ENCODE results near the gene GSK3B.
A peak's percentile ranks its signal among the peaks of the same experiment; 100 is the strongest.
"Not testable (repeated sequence)": the region's sequence is repeated elsewhere in the genome, so short reads cannot be mapped to it uniquely, and the experiment has no call there.

GSK3B gene

DNA sequence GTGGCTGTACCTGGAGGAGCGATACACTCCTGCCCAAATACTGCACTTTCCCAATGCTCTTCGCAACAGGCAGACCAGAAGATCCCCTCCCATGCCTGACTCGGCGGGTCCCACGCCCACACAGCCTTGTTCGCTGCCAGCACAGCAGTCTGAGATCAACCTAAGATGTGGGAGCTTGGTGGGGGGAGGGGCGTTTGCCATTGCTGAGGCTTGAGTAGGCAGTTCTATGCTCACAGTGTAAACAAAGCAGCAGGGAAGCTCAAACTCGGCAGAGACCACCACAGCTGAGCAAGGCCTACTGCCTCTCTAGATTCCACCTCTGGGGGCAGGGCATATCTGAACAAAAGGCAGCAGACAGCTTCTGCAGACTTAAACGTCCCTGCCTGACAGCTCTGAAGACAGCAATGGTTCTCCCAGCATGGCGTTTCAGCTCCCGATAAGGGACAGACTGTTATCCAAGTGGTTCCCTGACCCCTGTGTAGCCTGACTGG lies 90.2 kb downstream of the GSK3B start:
- H3K9ac ChIP-seq (ENCODE audit: low read depth, low read length); H3K4me1 ChIP-seq (ENCODE audit: insufficient read depth, low read length); H3K4me3 ChIP-seq (ENCODE audit: low read depth in 1 of 2, low read length in 2 of 2); H3K27me3 ChIP-seq (ENCODE audit: insufficient read depth, low read length, poor library complexity); H3K9me3 ChIP-seq (ENCODE audit: insufficient read depth, low read length, severe bottlenecking); H2AFZ ChIP-seq (ENCODE audit: low read depth, low read length); H3K27ac ChIP-seq (ENCODE audit: low read length); H3K4me2 ChIP-seq (ENCODE audit: insufficient read depth, low read length): not testable (repeated sequence)
- peak; percentile 76 for ATAC-seq (ENCODE audit: insufficient read depth, low read depth)
- DNase-seq, result peak; percentile 53
- Histone ChIP-seq H3K36me3 (ENCODE audit: insufficient read depth, low read length) (peaks cover 22% of the 10 kb centered on the region), H3K79me2 (ENCODE audit: insufficient read depth, low read length) (peaks cover 97% of the 10 kb centered on the region), H4K20me1 (ENCODE audit: insufficient read depth, low read length) (peaks cover 38% of the 10 kb centered on the region)

DNA sequence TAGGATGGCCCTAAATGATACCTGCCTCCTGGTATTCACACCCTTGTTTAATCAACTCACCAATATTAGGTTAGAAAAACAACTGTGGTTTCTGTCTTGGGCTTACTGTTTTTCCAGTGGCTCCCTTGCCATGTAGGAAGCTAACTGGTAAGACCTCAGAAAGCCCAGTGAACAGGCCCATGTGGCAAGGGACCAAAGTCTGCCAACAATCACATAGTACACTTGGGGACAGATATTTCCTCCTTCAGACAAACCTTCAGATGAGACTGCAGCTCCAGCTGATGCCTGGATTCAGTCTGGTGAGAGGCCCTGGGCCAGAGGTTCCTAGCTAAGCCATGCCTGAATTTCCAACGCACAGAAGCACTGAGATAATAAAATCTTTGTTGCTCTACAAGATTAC lies 96.1 kb downstream of the GSK3B start:
- peaks cover 98% of the 10 kb centered on the region for H3K79me2 ChIP-seq (ENCODE audit: insufficient read depth, low read length)
- no peak overlapping the region for H2AFZ ChIP-seq (ENCODE audit: low read depth, low read length)
- H4K20me1 ChIP-seq (ENCODE audit: insufficient read depth, low read length), result peaks cover 32% of the 10 kb centered on the region
- ATAC-seq (ENCODE audit: insufficient read depth, low read depth) (no peak), DNase-seq (no peak)
- H3K4me2 ChIP-seq (ENCODE audit: insufficient read depth, low read length), result no peak overlapping the region
- no peak for TF ChIP-seq EZH2 (IDR thresholded peaks at IDR 0.05; ENCODE audit: borderline replicate concordance, low read depth, low read length, severe bottlenecking)
- TF ChIP-seq, protein P1, sequence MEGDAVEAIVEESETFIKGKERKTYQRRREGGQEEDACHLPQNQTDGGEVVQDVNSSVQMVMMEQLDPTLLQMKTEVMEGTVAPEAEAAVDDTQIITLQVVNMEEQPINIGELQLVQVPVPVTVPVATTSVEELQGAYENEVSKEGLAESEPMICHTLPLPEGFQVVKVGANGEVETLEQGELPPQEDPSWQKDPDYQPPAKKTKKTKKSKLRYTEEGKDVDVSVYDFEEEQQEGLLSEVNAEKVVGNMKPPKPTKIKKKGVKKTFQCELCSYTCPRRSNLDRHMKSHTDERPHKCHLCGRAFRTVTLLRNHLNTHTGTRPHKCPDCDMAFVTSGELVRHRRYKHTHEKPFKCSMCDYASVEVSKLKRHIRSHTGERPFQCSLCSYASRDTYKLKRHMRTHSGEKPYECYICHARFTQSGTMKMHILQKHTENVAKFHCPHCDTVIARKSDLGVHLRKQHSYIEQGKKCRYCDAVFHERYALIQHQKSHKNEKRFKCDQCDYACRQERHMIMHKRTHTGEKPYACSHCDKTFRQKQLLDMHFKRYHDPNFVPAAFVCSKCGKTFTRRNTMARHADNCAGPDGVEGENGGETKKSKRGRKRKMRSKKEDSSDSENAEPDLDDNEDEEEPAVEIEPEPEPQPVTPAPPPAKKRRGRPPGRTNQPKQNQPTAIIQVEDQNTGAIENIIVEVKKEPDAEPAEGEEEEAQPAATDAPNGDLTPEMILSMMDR (IDR thresholded peaks at IDR 0.05; ENCODE audit: borderline replicate concordance, extremely low read depth, low read length, poor library complexity, severe bottlenecking), result no peak
- H3K27ac ChIP-seq (ENCODE audit: low read length), result no peak overlapping the region
- H3K27me3 ChIP-seq (ENCODE audit: insufficient read depth, low read length, poor library complexity), result no peaks in the 10 kb centered on the region
- H3K9ac ChIP-seq (ENCODE audit: low read depth, low read length), result no peak overlapping the region
- no peaks in the 10 kb centered on the region for H3K4me1 ChIP-seq (ENCODE audit: insufficient read depth, low read length)
- H3K9me3 ChIP-seq (ENCODE audit: insufficient read depth, low read length, severe bottlenecking), result no peaks in the 10 kb centered on the region
- H3K36me3 ChIP-seq (ENCODE audit: insufficient read depth, low read length), result peaks cover 38% of the 10 kb centered on the region
- no peak overlapping the region for H3K4me3 ChIP-seq (ENCODE audit: low read depth in 1 of 2, low read length in 2 of 2)

DNA sequence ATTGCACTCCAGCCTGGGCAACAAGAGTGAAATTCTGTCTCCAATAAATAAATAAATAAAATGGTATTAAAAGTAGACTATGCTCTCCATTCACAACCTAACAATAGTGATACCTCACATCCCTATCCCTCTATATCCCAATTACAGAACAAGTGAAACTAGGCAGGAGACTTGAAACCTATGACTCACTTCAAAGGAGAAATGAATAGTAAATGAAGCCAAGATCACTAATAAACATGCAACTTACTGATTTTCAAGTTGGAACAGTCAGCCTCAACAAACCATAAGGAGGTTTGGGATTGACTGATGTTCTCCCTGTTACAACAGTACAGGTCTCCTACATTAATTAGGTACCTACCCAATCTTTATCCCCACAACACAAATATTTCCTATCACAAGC lies 103.4 kb downstream of the GSK3B start:
- Histone ChIP-seq H2AFZ (ENCODE audit: low read depth, low read length) (no peak overlapping the region), H3K27me3 (ENCODE audit: insufficient read depth, low read length, poor library complexity) (no peaks in the 10 kb centered on the region), H3K4me3 (ENCODE audit: low read depth in 1 of 2, low read length in 2 of 2) (no peak overlapping the region), H3K4me2 (ENCODE audit: insufficient read depth, low read length) (no peak overlapping the region), H3K27ac (ENCODE audit: low read length) (no peak overlapping the region), H3K9me3 (ENCODE audit: insufficient read depth, low read length, severe bottlenecking) (peaks cover 4% of the 10 kb centered on the region), H3K36me3 (ENCODE audit: insufficient read depth, low read length) (peaks cover 9% of the 10 kb centered on the region; the same call in 1 of the 2 replicates), H3K9ac (ENCODE audit: low read depth, low read length) (no peak overlapping the region), H4K20me1 (ENCODE audit: insufficient read depth, low read length) (peaks cover 9% of the 10 kb centered on the region; the same call in 1 of the 2 replicates), H3K4me1 (ENCODE audit: insufficient read depth, low read length) (no peaks in the 10 kb centered on the region), H3K79me2 (ENCODE audit: insufficient read depth, low read length) (peaks cover 100% of the 10 kb centered on the region)
- ATAC-seq (ENCODE audit: insufficient read depth, low read depth) (no peak), DNase-seq (no peak)
- TF ChIP-seq, protein P1 (IDR thresholded peaks at IDR 0.05; ENCODE audit: borderline replicate concordance, extremely low read depth, low read length, poor library complexity, severe bottlenecking), result no peak
- TF ChIP-seq EZH2 (IDR thresholded peaks at IDR 0.05; ENCODE audit: borderline replicate concordance, low read depth, low read length, severe bottlenecking), result no peak

DNA sequence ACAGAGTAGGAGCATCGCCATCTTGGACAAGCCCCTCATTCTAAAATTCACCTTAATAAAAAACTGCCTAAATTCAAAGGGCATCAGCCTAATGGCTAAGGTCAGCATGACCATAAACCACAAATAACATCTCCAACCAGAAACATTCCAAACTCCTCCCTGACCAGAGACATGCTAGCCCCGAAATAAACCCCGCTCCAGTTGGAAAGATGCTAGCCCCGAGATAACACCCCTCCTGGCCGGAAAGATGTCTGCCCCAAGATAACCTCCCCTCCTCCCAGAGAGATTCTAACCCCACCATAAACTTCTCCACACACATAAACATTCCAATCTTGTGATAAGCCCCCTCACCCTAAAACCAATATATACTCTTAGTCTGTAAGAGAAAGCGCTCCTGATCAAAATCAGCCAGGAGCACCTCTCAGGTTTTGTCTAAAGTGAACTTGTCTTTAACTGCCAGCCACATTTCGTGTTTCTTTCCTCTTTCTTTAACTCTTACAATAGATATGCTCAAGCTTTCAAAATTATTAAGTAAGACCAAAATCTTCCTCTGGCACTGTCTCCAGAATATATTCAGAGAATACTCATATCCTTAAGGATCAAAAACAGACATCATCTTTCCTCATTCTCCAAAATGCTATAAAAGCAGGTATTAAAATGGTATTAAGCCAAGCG lies 104.1 kb downstream of the GSK3B start:
- Histone ChIP-seq H2AFZ (ENCODE audit: low read depth, low read length) (no peak overlapping the region), H3K4me2 (ENCODE audit: insufficient read depth, low read length) (no peak overlapping the region), H3K79me2 (ENCODE audit: insufficient read depth, low read length) (peaks cover 99% of the 10 kb centered on the region), H3K9me3 (ENCODE audit: insufficient read depth, low read length, severe bottlenecking) (peaks cover 4% of the 10 kb centered on the region), H3K4me3 (ENCODE audit: low read depth in 1 of 2, low read length in 2 of 2) (no peak overlapping the region), H3K4me1 (ENCODE audit: insufficient read depth, low read length) (no peaks in the 10 kb centered on the region), H3K9ac (ENCODE audit: low read depth, low read length) (no peak overlapping the region), H4K20me1 (ENCODE audit: insufficient read depth, low read length) (peaks cover 9% of the 10 kb centered on the region; the same call in 1 of the 2 replicates), H3K27me3 (ENCODE audit: insufficient read depth, low read length, poor library complexity) (no peaks in the 10 kb centered on the region), H3K27ac (ENCODE audit: low read length) (no peak overlapping the region), H3K36me3 (ENCODE audit: insufficient read depth, low read length) (peaks cover 9% of the 10 kb centered on the region; the same call in 1 of the 2 replicates)
- ATAC-seq (ENCODE audit: insufficient read depth, low read depth), result no peak
- DNase-seq, result no peak
- no peak for TF ChIP-seq EZH2 (IDR thresholded peaks at IDR 0.05; ENCODE audit: borderline replicate concordance, low read depth, low read length, severe bottlenecking)
- TF ChIP-seq, protein P1 (IDR thresholded peaks at IDR 0.05; ENCODE audit: borderline replicate concordance, extremely low read depth, low read length, poor library complexity, severe bottlenecking), result no peak

DNA sequence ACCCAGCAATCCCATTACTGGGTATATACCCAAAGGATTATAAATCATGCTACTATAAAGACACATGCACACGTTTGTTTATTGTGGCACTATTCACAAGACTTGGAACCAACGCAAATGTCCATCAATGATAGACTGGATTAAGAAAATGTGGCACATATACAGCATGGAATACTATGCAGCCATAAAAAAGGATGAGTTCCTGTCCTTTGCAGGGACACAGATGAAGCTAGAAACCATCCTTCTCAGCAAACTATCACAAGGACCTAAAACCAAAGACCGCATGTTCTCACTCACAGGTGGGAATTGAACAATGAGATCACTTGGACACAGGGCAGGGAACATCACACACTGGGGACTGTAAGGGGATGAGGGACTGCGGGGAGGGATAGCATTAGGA lies 107.4 kb downstream of the GSK3B start:
- not testable (repeated sequence) for DNase-seq; H2AFZ ChIP-seq (ENCODE audit: low read depth, low read length); H3K4me1 ChIP-seq (ENCODE audit: insufficient read depth, low read length); H3K36me3 ChIP-seq (ENCODE audit: insufficient read depth, low read length); H3K4me3 ChIP-seq (ENCODE audit: low read depth in 1 of 2, low read length in 2 of 2); H3K4me2 ChIP-seq (ENCODE audit: insufficient read depth, low read length); ATAC-seq (ENCODE audit: insufficient read depth, low read depth); H3K9ac ChIP-seq (ENCODE audit: low read depth, low read length); H3K27ac ChIP-seq (ENCODE audit: low read length); H3K27me3 ChIP-seq (ENCODE audit: insufficient read depth, low read length, poor library complexity); H3K9me3 ChIP-seq (ENCODE audit: insufficient read depth, low read length, severe bottlenecking)
- Histone ChIP-seq H4K20me1 (ENCODE audit: insufficient read depth, low read length) (peaks cover 13% of the 10 kb centered on the region), H3K79me2 (ENCODE audit: insufficient read depth, low read length) (peaks cover 98% of the 10 kb centered on the region)

All from DND-41 (cell line).